Measurements from ENCODE around the gene ARHGAP12.
"Not testable (repeated sequence)": the region's sequence is repeated elsewhere in the genome, so short reads cannot be mapped to it uniquely, and the experiment has no call there.

The ARHGAP12 gene

DNA sequence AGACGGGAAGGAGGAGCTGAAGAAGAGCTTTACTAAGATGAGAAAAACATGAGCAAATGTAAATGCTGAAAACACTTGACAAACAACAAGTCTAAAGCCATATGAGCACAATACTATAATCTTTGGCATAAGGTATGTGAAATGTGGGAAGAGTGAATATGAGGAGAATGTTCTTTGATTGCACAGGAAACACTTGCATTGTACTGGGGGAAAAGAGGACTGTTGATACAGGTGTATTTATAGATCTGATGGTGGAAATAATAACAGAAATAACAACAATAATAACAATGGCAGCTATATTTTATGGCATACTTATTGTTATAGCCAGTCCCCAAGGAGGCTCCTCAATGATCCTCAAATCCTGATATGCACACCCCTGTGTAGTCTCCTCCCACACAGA, 23.0 kb downstream of the ARHGAP12 start:
- H3K4me3 ChIP-seq (ENCODE audit: control insufficient read depth, low read depth, low read length), result no peak overlapping the region
- TF ChIP-seq, protein P1, sequence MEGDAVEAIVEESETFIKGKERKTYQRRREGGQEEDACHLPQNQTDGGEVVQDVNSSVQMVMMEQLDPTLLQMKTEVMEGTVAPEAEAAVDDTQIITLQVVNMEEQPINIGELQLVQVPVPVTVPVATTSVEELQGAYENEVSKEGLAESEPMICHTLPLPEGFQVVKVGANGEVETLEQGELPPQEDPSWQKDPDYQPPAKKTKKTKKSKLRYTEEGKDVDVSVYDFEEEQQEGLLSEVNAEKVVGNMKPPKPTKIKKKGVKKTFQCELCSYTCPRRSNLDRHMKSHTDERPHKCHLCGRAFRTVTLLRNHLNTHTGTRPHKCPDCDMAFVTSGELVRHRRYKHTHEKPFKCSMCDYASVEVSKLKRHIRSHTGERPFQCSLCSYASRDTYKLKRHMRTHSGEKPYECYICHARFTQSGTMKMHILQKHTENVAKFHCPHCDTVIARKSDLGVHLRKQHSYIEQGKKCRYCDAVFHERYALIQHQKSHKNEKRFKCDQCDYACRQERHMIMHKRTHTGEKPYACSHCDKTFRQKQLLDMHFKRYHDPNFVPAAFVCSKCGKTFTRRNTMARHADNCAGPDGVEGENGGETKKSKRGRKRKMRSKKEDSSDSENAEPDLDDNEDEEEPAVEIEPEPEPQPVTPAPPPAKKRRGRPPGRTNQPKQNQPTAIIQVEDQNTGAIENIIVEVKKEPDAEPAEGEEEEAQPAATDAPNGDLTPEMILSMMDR (IDR thresholded peaks at IDR 0.05; ENCODE audit: control insufficient read depth, insufficient read depth, low read depth, low read length, missing control alignments), result no peak
- DNase-seq (ENCODE audit: low read depth), result no peak

DNA sequence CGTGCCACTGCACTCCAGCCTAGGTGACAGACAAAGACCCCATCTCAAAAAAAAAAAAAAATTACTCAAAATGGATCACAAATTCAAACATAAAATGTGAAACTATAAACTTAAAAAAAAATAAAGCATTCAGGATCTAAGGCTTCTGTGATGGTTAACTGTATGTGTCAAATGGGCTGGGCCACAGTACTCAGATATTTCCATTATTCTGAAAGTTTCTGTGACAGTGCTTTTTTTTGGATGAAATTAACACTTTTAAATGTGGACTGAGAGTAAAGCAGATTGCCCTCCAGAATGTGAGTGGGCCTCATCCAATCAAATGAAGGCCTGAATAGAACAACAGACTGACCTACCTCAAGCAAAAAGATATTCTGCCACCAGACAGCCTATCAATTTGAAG, 26.0 kb downstream of the ARHGAP12 start:
- TF ChIP-seq, protein P1 (IDR thresholded peaks at IDR 0.05; ENCODE audit: control insufficient read depth, insufficient read depth, low read depth, low read length, missing control alignments), result no peak
- no peak for DNase-seq (ENCODE audit: low read depth)
- H3K4me3 ChIP-seq (ENCODE audit: control insufficient read depth, low read depth, low read length), result no peak overlapping the region

DNA sequence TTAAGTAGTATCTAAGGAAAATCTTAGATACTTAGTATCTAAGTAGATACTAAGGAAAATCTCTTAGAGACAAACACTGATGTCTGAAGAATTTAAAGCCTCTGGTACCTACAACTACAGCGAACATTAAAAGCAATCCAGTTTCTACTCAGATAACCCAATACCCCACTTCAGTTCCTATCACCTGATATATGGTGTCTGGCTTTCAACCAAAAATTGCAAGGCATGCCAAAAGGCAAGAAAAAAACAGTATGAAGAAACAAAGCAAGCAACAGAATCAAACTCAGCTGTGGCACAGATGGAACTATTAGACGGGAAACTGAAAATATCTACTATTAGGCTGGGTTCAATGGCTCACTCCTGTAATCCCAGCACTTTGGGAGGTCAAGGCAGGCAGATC, 31.1 kb downstream of the ARHGAP12 start:
- TF ChIP-seq, protein P1 (IDR thresholded peaks at IDR 0.05; ENCODE audit: control insufficient read depth, insufficient read depth, low read depth, low read length, missing control alignments), result no peak
- no peak overlapping the region for H3K4me3 ChIP-seq (ENCODE audit: control insufficient read depth, low read depth, low read length)
- DNase-seq (ENCODE audit: low read depth), result no peak

DNA sequence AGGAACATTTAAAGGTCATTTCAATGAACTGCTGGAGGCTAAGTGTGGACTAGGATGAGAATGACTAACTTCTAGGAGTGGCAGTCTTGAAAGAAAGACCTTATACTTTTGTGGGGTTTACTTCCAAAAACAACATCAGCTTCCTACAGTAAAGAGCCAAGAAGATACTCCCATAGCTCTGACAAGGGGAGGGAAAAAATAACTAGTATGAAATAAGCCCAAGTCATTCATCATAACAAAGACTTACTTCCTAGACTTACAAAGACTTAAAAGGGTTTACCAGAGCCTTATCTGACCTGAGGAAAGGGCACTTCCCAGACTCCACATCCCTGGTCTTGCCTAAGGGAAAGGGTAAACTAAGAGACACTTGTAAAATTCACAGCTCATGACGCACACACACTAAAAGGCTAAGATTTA, 31.7 kb downstream of the ARHGAP12 start:
- H3K4me3 ChIP-seq (ENCODE audit: control insufficient read depth, low read depth, low read length), result no peak overlapping the region
- peak; percentile 33 for DNase-seq (ENCODE audit: low read depth)
- TF ChIP-seq, protein P1 (IDR thresholded peaks at IDR 0.05; ENCODE audit: control insufficient read depth, insufficient read depth, low read depth, low read length, missing control alignments), result no peak

DNA sequence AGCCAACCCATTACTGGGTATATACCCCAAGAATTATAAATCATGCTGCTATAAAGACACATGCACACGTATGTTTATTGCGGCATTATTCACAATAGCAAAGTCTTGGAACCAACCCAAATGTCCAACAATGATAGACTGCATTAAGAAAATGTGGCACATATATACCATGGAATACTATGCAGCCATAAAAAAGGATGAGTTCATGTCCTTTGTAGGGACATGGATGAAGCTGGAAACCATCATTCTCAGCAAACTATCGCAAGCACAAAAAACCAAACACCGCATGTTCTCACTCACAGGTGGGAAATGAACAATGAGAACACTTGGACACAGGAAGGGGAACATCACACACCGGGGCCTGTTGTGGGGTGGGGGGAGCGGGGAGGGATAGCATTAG, 32.9 kb downstream of the ARHGAP12 start:
- DNase-seq (ENCODE audit: low read depth), result not testable (repeated sequence)

DNA sequence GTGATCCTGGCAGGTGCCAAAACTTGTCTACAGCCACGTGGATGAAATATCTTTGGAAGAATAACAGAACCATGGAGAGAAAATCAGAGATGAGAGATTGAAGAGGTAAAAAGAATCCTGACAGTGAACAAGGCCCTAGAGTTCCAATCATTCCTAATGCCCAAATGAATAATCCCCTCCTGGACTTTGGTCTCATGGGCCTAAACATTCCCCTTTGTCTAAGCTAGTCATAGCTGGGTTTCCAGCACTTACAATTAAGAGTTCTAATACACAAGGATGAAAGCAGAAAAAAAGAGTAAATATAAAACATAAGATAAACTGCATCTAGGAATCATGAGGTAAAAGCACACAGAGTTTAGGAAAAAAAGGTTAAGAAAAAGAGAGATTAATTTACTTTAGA, 40.2 kb downstream of the ARHGAP12 start:
- DNase-seq (ENCODE audit: low read depth), result no peak
- TF ChIP-seq, protein P1 (IDR thresholded peaks at IDR 0.05; ENCODE audit: control insufficient read depth, insufficient read depth, low read depth, low read length, missing control alignments), result no peak
- no peak overlapping the region for H3K4me3 ChIP-seq (ENCODE audit: control insufficient read depth, low read depth, low read length)

More for the DNA sequence above, 32.9 kb downstream of the ARHGAP12 start:
- H3K4me3 ChIP-seq (ENCODE audit: control insufficient read depth, low read depth, low read length), result not testable (repeated sequence)

DNA sequence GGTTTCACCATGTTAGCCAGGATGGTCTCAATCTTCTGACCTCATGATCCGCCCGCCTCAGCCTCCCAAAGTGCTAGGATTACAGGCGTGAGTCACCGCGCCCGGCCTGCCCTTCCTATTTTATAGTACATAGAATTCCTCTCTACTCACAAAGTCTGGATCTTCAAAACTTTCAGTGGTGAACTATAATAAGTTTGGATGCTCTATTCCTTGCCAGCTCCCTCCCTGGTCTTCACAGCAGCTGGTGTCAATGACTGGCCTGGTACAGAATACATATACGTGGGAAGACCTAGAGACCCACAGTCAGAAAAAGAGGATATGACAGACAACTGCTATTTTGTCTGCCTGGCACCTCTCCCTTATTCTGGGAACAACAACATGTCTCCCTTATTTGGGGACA, 40.8 kb downstream of the ARHGAP12 start:
- TF ChIP-seq, protein P1 (IDR thresholded peaks at IDR 0.05; ENCODE audit: control insufficient read depth, insufficient read depth, low read depth, low read length, missing control alignments), result no peak
- H3K4me3 ChIP-seq (ENCODE audit: control insufficient read depth, low read depth, low read length), result no peak overlapping the region
- DNase-seq (ENCODE audit: low read depth), result no peak
